Stimulated activated CD4-positive, alpha-beta T cell treated with anti-CD3 and anti-CD28 coated beads, Interleukin-12 subunit alpha, Interleukin-12 subunit beta, amount 100 ng/mL, for 4 hours (primary cell): ENCODE measurements around the gene UPF1.

ENCODE experiments used
- DNase-seq: peaks from one replicate; pipeline ENCODE4 v3.0.0-alpha.2; 2020

Gene UPF1

GRCh38 chr19:18859676-18860301, 28.0 kb downstream of the UPF1 start:
- DNase-seq: no peak

GRCh38 chr19:18860302-18860700, 28.5 kb downstream of the UPF1 start:
- DNase-seq: no peak

- DNase-seq: no peak
Measured at GRCh38 chr19:18860725-18861124, 29.0 kb downstream of the UPF1 start.

GRCh38 chr19:18861235-18861634, 29.5 kb downstream of the UPF1 start:
- no peak for DNase-seq

- no peak for DNase-seq
Measured at GRCh38 chr19:18861917-18862316, 30.2 kb downstream of the UPF1 start.

- no peak for DNase-seq
Measured at GRCh38 chr19:18862976-18863842, 31.4 kb downstream of the UPF1 start.

- no peak for DNase-seq
Measured at GRCh38 chr19:18863843-18864362, 32.1 kb downstream of the UPF1 start.

GRCh38 chr19:18865106-18865972, 33.6 kb downstream of the UPF1 start:
- DNase-seq: no peak

GRCh38 chr19:18865973-18866799, 34.4 kb downstream of the UPF1 start:
- DNase-seq: peak; percentile 63

GRCh38 chr19:18866800-18867123, 35.0 kb downstream of the UPF1 start:
- no peak for DNase-seq

GRCh38 chr19:18867199-18867598, 35.4 kb downstream of the UPF1 start:
- DNase-seq: no peak

GRCh38 chr19:18867751-18868150, 36.0 kb downstream of the UPF1 start:
- no peak for DNase-seq

- no peak for DNase-seq
Measured at GRCh38 chr19:18868380-18869022, 36.7 kb downstream of the UPF1 start.

GRCh38 chr19:18869023-18869618, 37.4 kb downstream of the UPF1 start:
- no peak for DNase-seq

- DNase-seq: no peak
Measured at GRCh38 chr19:18869781-18870530, 38.2 kb downstream of the UPF1 start.

GRCh38 chr19:18870531-18871172, 38.9 kb downstream of the UPF1 start:
- DNase-seq: no peak

GRCh38 chr19:18871543-18871942, 39.8 kb downstream of the UPF1 start:
- no peak for DNase-seq

GRCh38 chr19:18875726-18876125, 44.0 kb downstream of the UPF1 start:
- DNase-seq: no peak

- DNase-seq: no peak
Measured at GRCh38 chr19:18876865-18877264, 45.1 kb downstream of the UPF1 start.
